ENCODE results near the gene KRT2.

DNA sequence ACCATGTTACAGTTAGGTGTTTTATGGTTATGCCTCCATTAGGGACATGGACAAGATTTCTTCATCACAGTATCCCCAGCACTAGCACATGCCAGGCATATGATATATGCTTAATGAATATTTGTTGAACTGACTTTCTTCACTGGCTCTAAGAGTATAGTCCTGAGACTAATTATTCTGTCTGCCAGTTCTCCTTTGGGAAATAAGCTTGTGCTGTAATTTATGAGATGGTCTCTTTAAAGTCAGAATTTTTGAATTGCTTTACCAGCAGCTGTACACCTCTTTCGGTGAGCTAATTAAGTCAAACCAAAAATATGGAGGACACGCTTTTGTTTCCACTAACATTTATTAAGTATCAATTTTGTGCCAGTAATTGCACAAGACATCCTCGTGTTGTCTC, 45.9 kb downstream of the KRT2 start:
- TF ChIP-seq, protein P1, sequence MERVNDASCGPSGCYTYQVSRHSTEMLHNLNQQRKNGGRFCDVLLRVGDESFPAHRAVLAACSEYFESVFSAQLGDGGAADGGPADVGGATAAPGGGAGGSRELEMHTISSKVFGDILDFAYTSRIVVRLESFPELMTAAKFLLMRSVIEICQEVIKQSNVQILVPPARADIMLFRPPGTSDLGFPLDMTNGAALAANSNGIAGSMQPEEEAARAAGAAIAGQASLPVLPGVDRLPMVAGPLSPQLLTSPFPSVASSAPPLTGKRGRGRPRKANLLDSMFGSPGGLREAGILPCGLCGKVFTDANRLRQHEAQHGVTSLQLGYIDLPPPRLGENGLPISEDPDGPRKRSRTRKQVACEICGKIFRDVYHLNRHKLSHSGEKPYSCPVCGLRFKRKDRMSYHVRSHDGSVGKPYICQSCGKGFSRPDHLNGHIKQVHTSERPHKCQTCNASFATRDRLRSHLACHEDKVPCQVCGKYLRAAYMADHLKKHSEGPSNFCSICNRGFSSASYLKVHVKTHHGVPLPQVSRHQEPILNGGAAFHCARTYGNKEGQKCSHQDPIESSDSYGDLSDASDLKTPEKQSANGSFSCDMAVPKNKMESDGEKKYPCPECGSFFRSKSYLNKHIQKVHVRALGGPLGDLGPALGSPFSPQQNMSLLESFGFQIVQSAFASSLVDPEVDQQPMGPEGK (CRISPR knock-in tag; IDR thresholded peaks at IDR 0.05; ENCODE audit: borderline replicate concordance) = no peak
- TF ChIP-seq ZFP3 (CRISPR knock-in tag; IDR thresholded peaks at IDR 0.05) = no peak
- TF ChIP-seq TCF4 (CRISPR knock-in tag; IDR thresholded peaks at IDR 0.05; ENCODE audit: borderline replicate concordance) = no peak
- no peak for TF ChIP-seq BACH2 (CRISPR knock-in tag; IDR thresholded peaks at IDR 0.05; ENCODE audit: borderline replicate concordance)
- TF ChIP-seq, protein P2, sequence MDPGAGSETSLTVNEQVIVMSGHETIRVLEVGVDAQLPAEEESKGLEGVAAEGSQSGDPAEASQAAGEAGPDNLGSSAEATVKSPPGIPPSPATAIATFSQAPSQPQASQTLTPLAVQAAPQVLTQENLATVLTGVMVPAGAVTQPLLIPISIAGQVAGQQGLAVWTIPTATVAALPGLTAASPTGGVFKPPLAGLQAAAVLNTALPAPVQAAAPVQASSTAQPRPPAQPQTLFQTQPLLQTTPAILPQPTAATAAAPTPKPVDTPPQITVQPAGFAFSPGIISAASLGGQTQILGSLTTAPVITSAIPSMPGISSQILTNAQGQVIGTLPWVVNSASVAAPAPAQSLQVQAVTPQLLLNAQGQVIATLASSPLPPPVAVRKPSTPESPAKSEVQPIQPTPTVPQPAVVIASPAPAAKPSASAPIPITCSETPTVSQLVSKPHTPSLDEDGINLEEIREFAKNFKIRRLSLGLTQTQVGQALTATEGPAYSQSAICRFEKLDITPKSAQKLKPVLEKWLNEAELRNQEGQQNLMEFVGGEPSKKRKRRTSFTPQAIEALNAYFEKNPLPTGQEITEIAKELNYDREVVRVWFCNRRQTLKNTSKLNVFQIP (CRISPR knock-in tag; IDR thresholded peaks at IDR 0.05; ENCODE audit: borderline replicate concordance, low read depth) = no peak
- TF ChIP-seq TOX (CRISPR knock-in tag; IDR thresholded peaks at IDR 0.05; ENCODE audit: borderline replicate concordance) = no peak
- TF ChIP-seq, protein P3, sequence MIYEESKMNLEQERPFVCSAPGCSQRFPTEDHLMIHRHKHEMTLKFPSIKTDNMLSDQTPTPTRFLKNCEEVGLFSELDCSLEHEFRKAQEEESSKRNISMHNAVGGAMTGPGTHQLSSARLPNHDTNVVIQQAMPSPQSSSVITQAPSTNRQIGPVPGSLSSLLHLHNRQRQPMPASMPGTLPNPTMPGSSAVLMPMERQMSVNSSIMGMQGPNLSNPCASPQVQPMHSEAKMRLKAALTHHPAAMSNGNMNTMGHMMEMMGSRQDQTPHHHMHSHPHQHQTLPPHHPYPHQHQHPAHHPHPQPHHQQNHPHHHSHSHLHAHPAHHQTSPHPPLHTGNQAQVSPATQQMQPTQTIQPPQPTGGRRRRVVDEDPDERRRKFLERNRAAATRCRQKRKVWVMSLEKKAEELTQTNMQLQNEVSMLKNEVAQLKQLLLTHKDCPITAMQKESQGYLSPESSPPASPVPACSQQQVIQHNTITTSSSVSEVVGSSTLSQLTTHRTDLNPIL (CRISPR knock-in tag; IDR thresholded peaks at IDR 0.05; ENCODE audit: low read depth) = no peak
